HG03432 (cell line): Measurements from ENCODE around the gene FAM25G.
"Not testable (repeated sequence)": the region's sequence is repeated elsewhere in the genome, so short reads cannot be mapped to it uniquely, and the experiment has no call there.

Source experiments
- ATAC-seq: cut with Tn5 transposase; IDR thresholded peaks from one replicate; pipeline ENCODE4 v1.9.1; 2021; ENCODE audit warnings: mild to moderate bottlenecking, moderate library complexity; ENCODE audit not compliant: unreplicated experiment

FAM25G gene

GRCh38 chr10:47465216-47465917 lies 26.1 kb downstream of the FAM25G start:
- ATAC-seq: not testable (repeated sequence)

GRCh38 chr10:47462577-47463358 lies 28.7 kb downstream of the FAM25G start:
- not testable (repeated sequence) for ATAC-seq

- ATAC-seq: peak; percentile 53
Measured at GRCh38 chr10:47461261-47461687, 30.2 kb downstream of the FAM25G start.

GRCh38 chr10:47458466-47459154 lies 32.9 kb downstream of the FAM25G start:
- no peak for ATAC-seq

GRCh38 chr10:47457826-47458225 lies 33.7 kb downstream of the FAM25G start:
- ATAC-seq: no peak

GRCh38 chr10:47457528-47457820 lies 34.0 kb downstream of the FAM25G start:
- ATAC-seq: no peak

GRCh38 chr10:47456794-47457527 lies 34.5 kb downstream of the FAM25G start:
- ATAC-seq: no peak

- no peak for ATAC-seq
Measured at GRCh38 chr10:47456079-47456785, 35.3 kb downstream of the FAM25G start.

- ATAC-seq: not testable (repeated sequence)
Measured at GRCh38 chr10:47455350-47456078, 36.0 kb downstream of the FAM25G start.

GRCh38 chr10:47454780-47455058 lies 36.8 kb downstream of the FAM25G start:
- no peak for ATAC-seq

GRCh38 chr10:47454008-47454779 lies 37.3 kb downstream of the FAM25G start:
- no peak for ATAC-seq

- ATAC-seq: no peak
Measured at GRCh38 chr10:47453141-47454007, 38.1 kb downstream of the FAM25G start.

- ATAC-seq: no peak
Measured at GRCh38 chr10:47452495-47453140, 38.9 kb downstream of the FAM25G start.

GRCh38 chr10:47451998-47452494 lies 39.5 kb downstream of the FAM25G start:
- no peak for ATAC-seq

GRCh38 chr10:47451273-47451997 lies 40.1 kb downstream of the FAM25G start:
- ATAC-seq: no peak

- ATAC-seq: no peak
Measured at GRCh38 chr10:47450442-47450841, 41.1 kb downstream of the FAM25G start.

GRCh38 chr10:47449979-47450378 lies 41.5 kb downstream of the FAM25G start:
- ATAC-seq: no peak
